OCI-LY3 (cell line): ENCODE data around the gene FFAR2.

ENCODE experiments used
- H2AFZ ChIP-seq: fragments of 200-600, 300-600 bp; shearing (Covaris generic); 2 replicates; pipeline ENCODE4 v1.6.0; 2014; ENCODE audit warnings: antibody characterized with exemption, low read depth, low read length
- H3K27ac ChIP-seq: fragments of 200-600, 300-600 bp; sonication (generic); 2 replicates; pipeline ENCODE4 v1.5.1; 2014; ENCODE audit warnings: mild to moderate bottlenecking, low read length, moderate library complexity, mixed read lengths
- H3K27me3 ChIP-seq: fragments of 200-600, 300-600 bp; sonication (generic); 2 replicates; pipeline ENCODE4 v1.6.1; 2014; ENCODE audit warnings: low read depth, low read length, mixed read lengths
- H3K36me3 ChIP-seq: fragments of 200-600, 300-600 bp; sonication (generic); replicated peaks from 2 replicates; pipeline ENCODE3; 2014; ENCODE audit warnings: low read depth, low read length, mixed read lengths
- H3K4me1 ChIP-seq: fragments of 300-600, 200-600 bp; sonication (generic); 2 replicates; pipeline ENCODE4 v1.6.1; 2014; ENCODE audit warnings: low read length, mixed read lengths
- H3K4me2 ChIP-seq: fragments of 200-600, 300-600 bp; sonication (generic); 2 replicates; pipeline ENCODE4 v1.6.1; 2014; ENCODE audit warnings: low read length, mixed read lengths
- H3K4me3 ChIP-seq: fragments of 300-600, 200-600 bp; sonication (generic); 2 replicates; pipeline ENCODE4 v1.5.1; 2014; ENCODE audit warnings: antibody characterized with exemption, mild to moderate bottlenecking, low read length, moderate library complexity
- H3K79me2 ChIP-seq: fragments of 300-600, 200-600 bp; shearing (Covaris generic); 2 replicates; pipeline ENCODE4 v1.6.1; 2014; ENCODE audit warnings: mild to moderate bottlenecking, low read length, mixed read lengths
- H3K9ac ChIP-seq: fragments of 300-600, 200-600 bp; shearing (Covaris generic); 2 replicates; pipeline ENCODE4 v1.6.0; 2014; ENCODE audit warnings: mild to moderate bottlenecking, low read length, moderate library complexity
- H3K9me3 ChIP-seq: fragments of 200-600, 300-600 bp; shearing (Covaris generic); 2 replicates; pipeline ENCODE4 v1.6.1; 2014; ENCODE audit warnings: low read length, mixed read lengths; ENCODE audit not compliant: insufficient read depth
- H4K20me1 ChIP-seq: fragments of 200-600, 300-600 bp; sonication (generic); 2 replicates; pipeline ENCODE4 v1.6.1; 2016; ENCODE audit warnings: low read length, mixed read lengths; ENCODE audit not compliant: insufficient read depth
- EZH2phosphoT487 ChIP-seq: fragments of 200-600 bp; shearing (Covaris generic); IDR thresholded peaks from 2 replicates; pipeline ENCODE4 v1.6.1; 2018; ENCODE audit warnings: antibody characterized with exemption, mixed run types, low read depth
- TF ChIP-seq, protein P1 (sequence below): fragments of 200-600, 300-600 bp; sonication (generic); IDR thresholded peaks from 2 replicates; pipeline ENCODE4 v1.5.1; 2014; ENCODE audit warnings: antibody characterized with exemption, low read length, low read depth

The FFAR2 gene

DNA sequence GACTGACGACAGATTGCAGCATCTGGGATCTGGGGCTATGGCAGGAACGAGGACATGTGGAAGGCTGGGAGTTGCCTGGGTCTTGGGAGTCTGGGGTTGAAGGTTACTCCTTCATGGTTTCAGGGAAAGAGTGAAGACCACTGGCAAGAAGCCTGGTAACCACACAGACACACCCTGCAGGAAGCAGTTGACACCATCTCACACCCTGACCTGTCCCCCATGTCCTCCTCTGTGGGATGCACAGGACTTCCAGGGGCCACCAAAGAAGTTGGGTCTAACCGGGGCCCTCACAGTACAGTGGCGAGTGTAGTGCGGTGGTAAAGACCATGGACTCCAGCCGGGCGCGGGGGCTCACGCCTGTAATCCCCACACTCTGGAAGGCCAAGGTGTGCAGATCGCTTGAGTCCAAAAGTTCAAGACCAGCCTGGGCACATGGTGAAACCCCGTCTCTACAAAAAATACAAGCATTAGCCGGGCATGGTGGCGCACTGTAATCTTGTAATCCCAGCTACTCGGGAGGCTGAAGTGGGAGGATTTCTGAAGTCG is 10.6 kb upstream of the FFAR2 start:
- Histone ChIP-seq H3K27ac (no peak overlapping the region), H3K4me2 (no peak overlapping the region), H3K9me3 (no peaks in the 10 kb centered on the region), H2AFZ (no peak overlapping the region), H3K27me3 (peaks cover 87% of the 10 kb centered on the region), H3K79me2 (no peaks in the 10 kb centered on the region), H3K4me1 (peaks cover 24% of the 10 kb centered on the region), H3K4me3 (no peak overlapping the region), H3K9ac (no peak overlapping the region), H4K20me1 (no peaks in the 10 kb centered on the region), H3K36me3 (no peaks in the 10 kb centered on the region)
- TF ChIP-seq, protein P1, sequence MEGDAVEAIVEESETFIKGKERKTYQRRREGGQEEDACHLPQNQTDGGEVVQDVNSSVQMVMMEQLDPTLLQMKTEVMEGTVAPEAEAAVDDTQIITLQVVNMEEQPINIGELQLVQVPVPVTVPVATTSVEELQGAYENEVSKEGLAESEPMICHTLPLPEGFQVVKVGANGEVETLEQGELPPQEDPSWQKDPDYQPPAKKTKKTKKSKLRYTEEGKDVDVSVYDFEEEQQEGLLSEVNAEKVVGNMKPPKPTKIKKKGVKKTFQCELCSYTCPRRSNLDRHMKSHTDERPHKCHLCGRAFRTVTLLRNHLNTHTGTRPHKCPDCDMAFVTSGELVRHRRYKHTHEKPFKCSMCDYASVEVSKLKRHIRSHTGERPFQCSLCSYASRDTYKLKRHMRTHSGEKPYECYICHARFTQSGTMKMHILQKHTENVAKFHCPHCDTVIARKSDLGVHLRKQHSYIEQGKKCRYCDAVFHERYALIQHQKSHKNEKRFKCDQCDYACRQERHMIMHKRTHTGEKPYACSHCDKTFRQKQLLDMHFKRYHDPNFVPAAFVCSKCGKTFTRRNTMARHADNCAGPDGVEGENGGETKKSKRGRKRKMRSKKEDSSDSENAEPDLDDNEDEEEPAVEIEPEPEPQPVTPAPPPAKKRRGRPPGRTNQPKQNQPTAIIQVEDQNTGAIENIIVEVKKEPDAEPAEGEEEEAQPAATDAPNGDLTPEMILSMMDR: no peak
- TF ChIP-seq EZH2phosphoT487: no peak

DNA sequence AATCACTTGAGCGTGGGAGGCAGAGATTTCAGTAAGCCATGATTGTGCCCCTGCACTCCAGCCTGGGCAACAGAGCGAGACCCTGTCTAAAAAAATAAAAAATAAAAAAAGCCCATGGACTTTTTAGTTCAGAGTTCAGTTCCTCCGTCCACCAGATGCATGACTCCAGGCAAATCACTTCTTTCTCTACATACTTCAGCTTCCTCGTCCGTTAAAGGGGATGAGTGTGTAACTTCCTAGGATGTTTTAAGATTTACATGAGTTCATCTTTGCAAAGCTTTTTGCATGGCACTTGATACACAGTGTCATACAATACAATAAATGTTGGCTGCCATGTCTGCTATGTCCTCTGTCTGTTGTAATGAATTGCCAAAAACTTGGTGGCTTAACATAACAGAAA is 10.0 kb upstream of the FFAR2 start:
- H3K4me2 ChIP-seq: no peak overlapping the region
- peaks cover 28% of the 10 kb centered on the region for H3K4me1 ChIP-seq
- peaks cover 86% of the 10 kb centered on the region for H3K27me3 ChIP-seq
- H3K4me3 ChIP-seq: no peak overlapping the region
- H3K9ac ChIP-seq: no peak overlapping the region
- H3K79me2 ChIP-seq: no peaks in the 10 kb centered on the region
- no peak overlapping the region for H2AFZ ChIP-seq
- TF ChIP-seq EZH2phosphoT487: no peak
- TF ChIP-seq, protein P1: no peak
- H3K27ac ChIP-seq: no peak overlapping the region
- H3K36me3 ChIP-seq: no peaks in the 10 kb centered on the region
- no peaks in the 10 kb centered on the region for H3K9me3 ChIP-seq
- H4K20me1 ChIP-seq: no peaks in the 10 kb centered on the region

DNA sequence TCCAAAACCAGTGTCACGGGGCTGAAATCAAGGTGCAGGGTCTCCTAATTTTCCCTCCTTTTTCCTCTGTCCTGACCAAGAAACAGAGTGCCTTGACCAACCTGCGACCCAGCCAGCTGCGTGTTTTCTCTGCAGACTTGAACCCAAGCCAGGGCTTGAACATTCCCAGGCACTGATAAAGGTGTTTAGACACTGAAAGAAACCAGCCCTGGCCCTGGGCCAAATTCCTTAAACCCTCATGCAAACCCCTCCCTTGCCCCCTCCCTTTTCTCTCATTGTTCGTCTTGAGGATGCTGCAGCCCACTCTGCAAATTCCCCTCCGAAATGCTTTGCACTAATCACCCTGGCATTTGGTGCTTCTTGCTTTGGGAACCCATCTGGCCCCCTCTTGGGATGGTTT is 9.5 kb upstream of the FFAR2 start:
- H3K27me3 ChIP-seq: peaks cover 87% of the 10 kb centered on the region
- no peaks in the 10 kb centered on the region for H3K9me3 ChIP-seq
- peaks cover 28% of the 10 kb centered on the region for H3K4me1 ChIP-seq
- no peaks in the 10 kb centered on the region for H3K36me3 ChIP-seq
- H3K4me2 ChIP-seq: no peak overlapping the region
- TF ChIP-seq, protein P1: no peak
- no peak for TF ChIP-seq EZH2phosphoT487
- no peak overlapping the region for H3K4me3 ChIP-seq
- no peak overlapping the region for H3K9ac ChIP-seq
- H3K27ac ChIP-seq: no peak overlapping the region
- no peak overlapping the region for H2AFZ ChIP-seq
- no peaks in the 10 kb centered on the region for H3K79me2 ChIP-seq
- no peaks in the 10 kb centered on the region for H4K20me1 ChIP-seq

DNA sequence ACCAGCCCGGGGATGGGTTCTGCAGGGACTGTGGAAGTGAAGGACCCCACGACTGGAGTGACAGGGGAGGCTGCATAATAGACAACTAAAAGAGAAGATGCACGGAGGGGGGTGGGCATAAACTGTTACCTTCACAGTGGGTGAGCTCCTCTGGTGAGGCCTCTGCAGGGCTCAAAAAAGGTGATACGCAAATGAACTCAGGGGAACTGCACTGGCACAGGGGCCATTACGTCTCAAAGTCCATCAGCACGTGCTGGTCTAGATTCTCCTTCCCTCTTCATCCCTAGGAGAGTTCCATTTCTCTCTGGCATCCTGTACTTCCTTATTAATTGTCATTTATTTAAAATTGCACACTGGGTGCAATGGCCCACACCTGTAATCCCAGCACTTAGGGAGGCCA is 8.1 kb upstream of the FFAR2 start:
- Histone ChIP-seq H2AFZ (no peak overlapping the region), H3K4me3 (no peak overlapping the region), H3K27me3 (peaks cover 86% of the 10 kb centered on the region), H3K4me1 (peaks cover 28% of the 10 kb centered on the region), H3K4me2 (no peak overlapping the region), H4K20me1 (no peaks in the 10 kb centered on the region), H3K27ac (no peak overlapping the region), H3K36me3 (no peaks in the 10 kb centered on the region), H3K79me2 (no peaks in the 10 kb centered on the region), H3K9ac (no peak overlapping the region), H3K9me3 (no peaks in the 10 kb centered on the region)
- TF ChIP-seq, protein P1: no peak
- no peak for TF ChIP-seq EZH2phosphoT487
